H1 (cell line): ENCODE measurements around the gene ARCN1. TPM values are rescaled to one million over a fixed set of nuclear protein-coding genes. Genes with fewer than 3 reads are reported as not detected.

Experiments used
- CTCF ChIA-PET: fragments of 300-600 bp; sonication (Branson Sonifier 250); formaldehyde crosslinking; loops from one replicate; lab custom pipeline; 2021; ENCODE audit not compliant: partially characterized antibody; lab: Charles Lee
- POLR2A ChIA-PET: fragments of 300-600 bp; sonication (Branson Sonifier 250); formaldehyde crosslinking; loops from one replicate; lab custom pipeline; 2021; ENCODE audit warnings: inconsistent platforms; ENCODE audit not compliant: partially characterized antibody; lab: Charles Lee
- DNase-seq, 2 experiments: peaks; one replicate each; pipeline versions ENCODE4 v3.0.0 to v3.0.0-alpha.2; 2010 to 2022; ENCODE audit warnings: low spot score in 2 of 2, low read depth in 1 of 2, mixed read lengths in 1 of 2
- FAIRE-seq: peaks from 2 replicates; lab custom pipeline; 2011; peaks lifted over from hg19 to GRCh38; lab: Jason Lieb, UNC
- H2AFZ ChIP-seq: 2 replicates; pipeline ENCODE4 v1.8.1; 2012; ENCODE audit warnings: low read length, inconsistent platforms
- H2AK5ac ChIP-seq: 2 replicates; pipeline ENCODE4 v1.6.1; 2013; ENCODE audit warnings: low read depth, low read length
- H2BK120ac ChIP-seq: replicated peaks from 2 replicates; pipeline ENCODE3; 2013; ENCODE audit warnings: low read depth, low read length, inconsistent platforms
- H2BK12ac ChIP-seq: 2 replicates; pipeline ENCODE4 v1.6.1; 2013; ENCODE audit warnings: low read depth, low read length
- H2BK15ac ChIP-seq: 2 replicates; pipeline ENCODE4 v1.6.1; 2013; ENCODE audit warnings: low read length
- H2BK20ac ChIP-seq: 2 replicates; pipeline ENCODE4 v1.6.1; 2013; ENCODE audit warnings: low read length
- H2BK5ac ChIP-seq: 2 replicates; pipeline ENCODE4 v1.6.1; 2013; ENCODE audit warnings: low read depth, low read length
- H3K14ac ChIP-seq: 2 replicates; pipeline ENCODE4 v1.6.1; 2013; ENCODE audit warnings: inconsistent platforms; ENCODE audit not compliant: insufficient read length
- H3K18ac ChIP-seq: 2 replicates; pipeline ENCODE4 v1.6.1; 2013; ENCODE audit warnings: low read length; ENCODE audit errors: extremely low read depth
- H3K23ac ChIP-seq: 2 replicates; pipeline ENCODE4 v1.6.1; 2013; ENCODE audit warnings: inconsistent platforms; ENCODE audit not compliant: insufficient read length
- H3K23me2 ChIP-seq: 2 replicates; pipeline ENCODE4 v1.6.1; 2013; ENCODE audit warnings: low read depth, low read length
- H3K27ac ChIP-seq: 2 replicates; pipeline ENCODE4 v1.6.1; 2011; ENCODE audit warnings: low read depth, low read length, inconsistent platforms
- H3K27me3 ChIP-seq, 4 experiments: replicated peaks in 1 of 4; 1 replicate in 1 of 4; 2 replicates in 3 of 4; pipeline versions ENCODE4 v1.6.1 to v1.8.1; 2011 to 2013; ENCODE audit warnings: low read length in 3 of 4, mild to moderate bottlenecking in 3 of 4, inconsistent platforms in 2 of 4, mixed read lengths in 2 of 4, moderate library complexity in 1 of 4; ENCODE audit not compliant: control insufficient read depth in 3 of 4, insufficient read depth in 3 of 4; ENCODE audit errors: extremely low read depth in 1 of 4
- H3K36me3 ChIP-seq, 4 experiments: 2 replicates each; pipeline versions ENCODE4 v1.6.1 to v1.8.1; 2011 to 2013; ENCODE audit warnings: mild to moderate bottlenecking in 4 of 4, low read length in 3 of 4, moderate library complexity in 2 of 4, control low read depth in 1 of 4, inconsistent platforms in 1 of 4; ENCODE audit not compliant: insufficient read depth in 4 of 4, control insufficient read depth in 2 of 4
- H3K4ac ChIP-seq: replicated peaks from 2 replicates; pipeline ENCODE3; 2013; ENCODE audit warnings: low read length, low read depth, mixed read lengths, inconsistent platforms; ENCODE audit not compliant: insufficient read length
- H3K4me1 ChIP-seq, 4 experiments: replicated peaks in 1 of 4; 1 replicate in 1 of 4; 2 replicates in 3 of 4; pipeline versions ENCODE4 v1.6.1 to v1.8.1; 2011 to 2013; ENCODE audit warnings: low read length in 3 of 4, inconsistent platforms in 2 of 4, mixed read lengths in 1 of 4; ENCODE audit not compliant: insufficient read depth in 4 of 4, control insufficient read depth in 3 of 4
- H3K4me2 ChIP-seq, 2 experiments: 2 replicates each; pipeline versions ENCODE4 v1.6.1 to v1.8.1; 2011 to 2013; ENCODE audit warnings: low read depth in 2 of 2, low read length in 2 of 2, control low read depth in 1 of 2, inconsistent platforms in 1 of 2, mild to moderate bottlenecking in 1 of 2; ENCODE audit not compliant: insufficient read depth in 1 of 2
- H3K4me3 ChIP-seq, 4 experiments: fragments of 200-600, 300-600 bp in 1 of 4; sonication (generic), shearing (Covaris generic), sonication (Bioruptor Twin) in 1 of 4; 2 replicates each; pipeline versions ENCODE4 v1.5.1 to v1.8.1; 2011 to 2016; ENCODE audit warnings: low read length in 4 of 4, low read depth in 3 of 4, control low read depth in 2 of 4, inconsistent platforms in 2 of 4, mild to moderate bottlenecking in 2 of 4, mixed read lengths in 1 of 4, moderate library complexity in 1 of 4; ENCODE audit not compliant: insufficient read depth in 2 of 4; ENCODE audit errors: extremely low read depth in 1 of 4
- H3K56ac ChIP-seq: replicated peaks from 2 replicates; pipeline ENCODE3; 2013; ENCODE audit warnings: low read depth, mild to moderate bottlenecking, mixed read lengths, low read length, inconsistent platforms; ENCODE audit not compliant: insufficient read length
- H3K79me1 ChIP-seq: 2 replicates; pipeline ENCODE4 v1.6.1; 2013; ENCODE audit warnings: low read depth, low read length, control low read depth
- H3K79me2 ChIP-seq, 2 experiments: 2 replicates each; pipeline versions ENCODE4 v1.6.1 to v1.8.1; 2012 to 2013; ENCODE audit warnings: low read length in 2 of 2, mild to moderate bottlenecking in 2 of 2, inconsistent platforms in 1 of 2; ENCODE audit not compliant: insufficient read depth in 2 of 2, control insufficient read depth in 1 of 2
- H3K9ac ChIP-seq, 4 experiments: replicated peaks in 1 of 4; 1 replicate in 1 of 4; 2 replicates in 3 of 4; pipeline versions ENCODE4 v1.6.1 to v1.8.1; 2011 to 2013; ENCODE audit warnings: low read depth in 3 of 4, low read length in 3 of 4, control low read depth in 2 of 4, mild to moderate bottlenecking in 2 of 4, moderate library complexity in 2 of 4, inconsistent platforms in 1 of 4; ENCODE audit errors: extremely low read depth in 1 of 4
- H3K9me3 ChIP-seq, 2 experiments: 2 replicates each; pipeline versions ENCODE4 v1.6.1 to v1.8.1; 2012 to 2013; ENCODE audit warnings: mild to moderate bottlenecking in 2 of 2, moderate library complexity in 2 of 2, control low read depth in 1 of 2, inconsistent platforms in 1 of 2, low read depth in 1 of 2, low read length in 1 of 2, mixed read lengths in 1 of 2; ENCODE audit not compliant: insufficient read depth in 2 of 2
- H4K20me1 ChIP-seq, 2 experiments: replicated peaks in 1 of 2; 2 replicates each; pipeline versions ENCODE3 to v1.8.1; 2011 to 2013; ENCODE audit warnings: inconsistent platforms in 2 of 2, low read length in 2 of 2, mild to moderate bottlenecking in 1 of 2; ENCODE audit not compliant: insufficient read depth in 2 of 2, control insufficient read depth in 1 of 2
- H4K5ac ChIP-seq: 2 replicates; pipeline ENCODE4 v1.6.1; 2013; ENCODE audit warnings: low read length, low read depth, mixed read lengths, inconsistent platforms; ENCODE audit not compliant: insufficient read length
- H4K8ac ChIP-seq: 2 replicates; pipeline ENCODE4 v1.8.0; 2013; ENCODE audit warnings: mild to moderate bottlenecking, moderate library complexity, low read length, inconsistent platforms; ENCODE audit not compliant: insufficient read depth; ENCODE audit errors: extremely low read depth
- H4K91ac ChIP-seq: replicated peaks from 2 replicates; pipeline ENCODE3; 2013; ENCODE audit warnings: low read length, mixed read lengths, inconsistent platforms; ENCODE audit not compliant: insufficient read length
- RXRA ChIP-seq: IDR thresholded peaks from 2 replicates; pipeline ENCODE4 v1.6.1; 2011; ENCODE audit warnings: low read depth, mild to moderate bottlenecking, low read length, moderate library complexity; ENCODE audit not compliant: insufficient read depth
- WGBS, 2 experiments: shearing (Covaris generic) in 1 of 2; methylation state at CpG; one replicate each; pipeline versions ENCODE4 v1.1.6 to v1.1.7; 2013 to 2015; ENCODE audit warnings: low lambda C conversion rate in 2 of 2, mixed read lengths in 2 of 2, inconsistent platforms in 1 of 2, low coverage in 1 of 2, missing lambda C conversion rate in 1 of 2; ENCODE audit not compliant: insufficient replicate concordance in 2 of 2, insufficient coverage in 1 of 2, insufficient read length in 1 of 2; ENCODE audit errors: extremely low coverage in 1 of 2, missing lambda C conversion rate in 1 of 2; 5-methylcytosine and 5-hydroxymethylcytosine counted together
- polyA plus RNA-seq, 7 experiments: library from polyadenylated mRNA; depleted of rRNA in 3 of 7; stranded (reverse) in 5 of 7; unstranded in 2 of 7; fragments of >200 nt in 5 of 7; fragments of 200-250 nt in 2 of 7; gene quantifications; 1 replicate in 5 of 7; 2 replicates in 1 of 7; 4 replicates in 1 of 7; pipeline versions ENCODE4 v1.2.1 to v1.2.3, GENCODE V29; 2011 to 2013; ENCODE audit warnings: missing spikeins in 2 of 7, mixed read lengths in 2 of 7
- total RNA-seq: library from RNA; stranded (reverse); fragmentation: NEBNext Ultra II Directional; extraction: Animal tissue kit (Norgen Biotek cat#: 25700); gene quantifications from 2 replicates; pipeline ENCODE4 v1.2.1, GENCODE V29; 2021

Gene ARCN1
- total and polyA plus RNA-seq, 2 of the 8 experiments (the other 6 are each of a cell fraction or from before 2014, with no cell fraction given) = 132 to 146 TPM

DNA sequence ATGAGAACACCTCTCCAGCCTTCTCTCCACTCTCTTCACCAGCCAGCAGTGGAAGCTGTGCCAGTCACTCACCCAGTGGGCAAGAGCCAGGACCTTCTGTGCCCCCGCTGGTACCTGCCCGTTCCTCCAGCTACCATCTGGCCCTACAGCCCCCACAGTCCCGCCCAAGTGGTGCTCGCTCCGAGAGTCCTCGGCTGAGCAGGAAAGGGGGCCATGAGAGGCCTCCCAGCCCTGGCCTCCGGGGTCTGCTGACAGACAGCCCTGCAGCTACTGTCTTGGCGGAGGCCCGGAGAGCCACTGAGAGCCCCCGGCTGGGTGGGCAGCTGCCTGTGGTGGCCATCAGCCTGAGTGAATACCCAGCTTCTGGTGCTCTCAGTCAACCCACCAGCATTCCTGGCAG lies 55.4 kb downstream of the ARCN1 start:
- H3K23ac ChIP-seq = no peak overlapping the region
- 99% methylated on average over 10 of the region's 10 CpGs; no CpG with 5 or more reads in 1 of the 2 experiments for WGBS, 2 experiments
- H3K27ac ChIP-seq = no peak overlapping the region
- H2BK20ac ChIP-seq = no peak overlapping the region
- no peak overlapping the region for H3K18ac ChIP-seq
- peaks cover 14% of the 10 kb centered on the region for H3K79me1 ChIP-seq
- no peaks in the 10 kb centered on the region for H3K9me3 ChIP-seq
- no peak overlapping the region for H2BK15ac ChIP-seq
- H2BK120ac ChIP-seq = no peak overlapping the region
- DNase-seq (no peak), FAIRE-seq (no peak)
- 0 out of 2 replicates have a peak, but pooled peaks cover 3% of the 10 kb centered on the region for H3K23me2 ChIP-seq
- peaks cover 4 to 16% of the 10 kb centered on the region in 2 experiments; a peak in 1 of 4 replicates for H3K79me2 ChIP-seq
- ChIA-PET POLR2A (interaction anchor here (0.6 to 28.7 kb wide), 6 partner anchors 9 to 164 kb away, joined by 3 to 574 read pairs (median 3); partner anchors contain the start of gene PHLDB1), CTCF (interaction anchor here (1.1 to 10.4 kb wide), 5 partner anchors 8 to 35 kb away, joined by 3 to 155 read pairs (median 17); partner anchors contain the start of gene PHLDB1)
- H2BK12ac ChIP-seq = no peak overlapping the region
- no peak overlapping the region for H4K91ac ChIP-seq
- no peak overlapping the region for H2BK5ac ChIP-seq
- no peak overlapping the region for H2AFZ ChIP-seq
- H3K56ac ChIP-seq = no peak overlapping the region
- no peak overlapping the region for H3K9ac ChIP-seq
- peaks cover 0 to 17% of the 10 kb centered on the region in 2 experiments for H4K20me1 ChIP-seq
- no peaks in the 10 kb centered on the region for H3K27me3 ChIP-seq
- peaks cover 0 to 9% (median 5%) of the 10 kb centered on the region in 4 experiments; a peak in 5 of 7 replicates for H3K4me1 ChIP-seq
- no peak overlapping the region for H4K8ac ChIP-seq
- H3K4me3 ChIP-seq = no peak overlapping the region
- no peak for TF ChIP-seq RXRA
- H3K36me3 ChIP-seq = peaks cover 12 to 41% (median 29%) of the 10 kb centered on the region in 4 experiments
- H3K4me2 ChIP-seq = no peak overlapping the region
- no peak overlapping the region for H3K4ac ChIP-seq
- H2AK5ac ChIP-seq = no peak overlapping the region
- no peak overlapping the region for H3K14ac ChIP-seq
- no peak overlapping the region for H4K5ac ChIP-seq
